Left hindlimb (tissue), 1 donor: ENCODE measurements around the gene ITGA2B.
"Not testable (repeated sequence)": the region's sequence is repeated elsewhere in the genome, so short reads cannot be mapped to it uniquely, and the experiment has no call there.

ENCODE experiments used
- DNase-seq: peaks from one replicate; pipeline ENCODE4 v3.0.0-alpha.2; 2018

Gene ITGA2B

DNA sequence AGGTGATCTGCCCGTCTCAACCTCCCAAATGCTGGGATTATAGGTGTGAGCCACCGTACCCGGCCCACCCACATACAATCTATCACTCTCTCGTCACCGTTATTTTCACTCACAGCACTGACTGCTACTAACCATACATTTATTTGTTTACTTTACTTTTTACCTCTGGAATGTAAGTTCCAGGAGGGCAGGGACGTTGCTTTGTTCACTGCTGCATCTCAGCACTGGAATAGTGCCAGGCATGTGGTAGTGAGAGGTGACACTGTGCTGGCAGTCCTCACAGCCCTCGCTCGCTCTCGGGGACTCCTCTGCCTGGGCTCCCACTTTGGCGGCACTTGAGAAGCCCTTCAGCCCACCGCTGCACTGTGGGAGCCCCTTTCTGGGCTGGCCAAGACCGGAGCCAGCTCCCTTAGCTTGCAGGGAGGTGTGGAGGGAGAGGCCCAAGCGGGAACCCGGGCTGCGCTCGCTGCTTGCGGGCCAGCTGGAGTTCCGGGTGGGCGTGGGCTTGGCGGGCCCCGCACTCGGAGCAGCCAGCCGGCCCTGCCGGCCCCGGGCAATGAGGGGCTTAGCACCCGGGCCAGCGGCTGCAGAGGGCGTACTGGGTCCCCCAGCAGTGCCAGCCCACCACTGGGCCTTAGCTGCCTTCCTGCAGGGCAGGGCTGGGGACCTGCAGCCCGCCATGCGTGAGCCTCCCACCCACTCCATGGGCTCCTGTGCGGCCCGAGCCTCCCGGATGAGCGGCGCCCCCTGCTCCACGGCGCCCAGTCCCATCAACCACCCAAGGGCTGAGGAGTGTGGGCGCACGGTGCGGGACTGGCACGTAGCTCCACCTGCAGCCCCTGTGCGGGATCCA lies 20.8 kb downstream of the ITGA2B start:
- DNase-seq: not testable (repeated sequence)

DNA sequence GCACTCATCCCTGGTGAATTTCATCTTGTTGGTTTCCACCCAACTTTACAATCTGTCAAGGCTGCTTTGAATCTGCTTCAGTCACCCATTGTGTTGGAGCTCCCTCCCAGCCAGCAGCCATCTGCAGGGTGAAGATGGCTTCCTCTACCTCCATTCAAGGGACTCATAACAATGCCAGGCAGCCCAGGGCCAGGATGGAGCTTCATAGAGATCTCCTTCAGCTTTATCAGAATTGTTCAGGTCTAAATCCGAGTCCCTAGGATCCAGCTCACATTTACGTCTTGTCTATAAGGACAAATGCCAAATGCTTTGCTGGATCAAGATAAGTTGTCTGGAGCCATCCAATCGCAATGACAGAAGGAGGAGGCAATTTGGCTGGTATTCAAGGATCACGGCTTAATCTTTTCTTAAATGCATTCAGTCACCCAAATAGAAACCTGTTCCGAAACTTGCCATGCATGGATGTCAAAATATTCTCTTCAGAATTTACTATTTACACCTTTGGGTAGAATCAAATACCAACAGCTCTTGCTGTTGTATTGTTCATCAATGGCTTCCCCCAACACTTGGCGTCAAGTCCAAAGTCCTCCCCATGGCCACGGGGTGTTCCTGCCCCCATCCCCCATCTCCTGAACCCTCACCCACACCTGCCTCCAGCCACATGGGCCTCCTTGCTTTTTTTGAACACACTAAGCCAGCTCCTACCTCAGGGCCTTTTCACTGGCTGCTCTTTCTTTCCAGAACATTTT lies 22.0 kb downstream of the ITGA2B start:
- no peak for DNase-seq

DNA sequence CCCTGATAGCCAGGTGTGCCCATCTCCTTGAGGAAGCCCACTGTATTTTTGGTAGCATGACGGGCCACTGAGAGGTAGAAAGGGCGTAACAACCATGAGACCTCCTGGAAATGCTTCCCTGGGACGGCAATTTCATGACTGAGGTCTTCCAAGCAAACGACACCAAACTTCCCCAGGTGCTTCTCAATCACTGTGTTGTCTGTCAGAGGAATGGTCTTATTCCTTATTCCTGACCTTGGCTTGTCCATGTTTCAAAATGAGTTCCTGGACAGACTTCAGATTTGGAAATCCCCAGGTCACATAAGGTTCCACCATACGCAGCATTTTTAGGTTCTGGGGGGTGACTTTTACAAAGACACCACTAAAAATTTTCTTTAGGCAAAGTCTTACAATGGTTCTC lies 24.4 kb downstream of the ITGA2B start:
- not testable (repeated sequence) for DNase-seq

- peak; percentile 83 for DNase-seq
Observed at GRCh38 chr17:44363613-44364159, 25.8 kb downstream of the ITGA2B start, which contains the start of gene FAM171A2. FAM171A2 (minus strand) TSS chr17:44363853; CDS start chr17:44363714, 139 bp downstream.

GRCh38 chr17:44362949-44363612 lies 26.4 kb downstream of the ITGA2B start:
- DNase-seq: no peak

DNA sequence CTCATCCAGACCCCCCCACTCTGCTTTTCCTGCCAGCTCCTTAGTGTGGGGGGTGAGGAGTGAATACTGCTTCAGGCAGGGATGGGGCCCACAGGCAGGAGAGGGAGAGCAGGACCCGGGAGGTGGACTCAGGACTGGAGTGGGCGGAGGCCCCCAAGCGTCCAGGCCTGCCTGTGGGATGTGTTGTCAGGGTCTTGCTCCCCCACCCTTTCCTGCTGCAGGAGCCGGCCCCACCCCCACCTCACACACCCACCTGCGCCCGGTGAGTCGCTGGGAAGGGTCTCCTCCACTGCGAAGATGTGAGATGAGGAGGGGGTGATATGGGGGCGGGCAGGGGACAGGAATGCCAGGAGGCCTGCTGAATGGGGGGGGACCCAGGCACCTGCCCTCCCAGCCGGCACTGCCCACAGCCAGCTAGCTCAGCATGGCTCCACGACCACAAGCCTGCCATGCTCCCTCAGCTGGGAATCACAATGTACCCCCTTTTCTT lies 26.9 kb downstream of the ITGA2B start:
- no peak for DNase-seq

DNA sequence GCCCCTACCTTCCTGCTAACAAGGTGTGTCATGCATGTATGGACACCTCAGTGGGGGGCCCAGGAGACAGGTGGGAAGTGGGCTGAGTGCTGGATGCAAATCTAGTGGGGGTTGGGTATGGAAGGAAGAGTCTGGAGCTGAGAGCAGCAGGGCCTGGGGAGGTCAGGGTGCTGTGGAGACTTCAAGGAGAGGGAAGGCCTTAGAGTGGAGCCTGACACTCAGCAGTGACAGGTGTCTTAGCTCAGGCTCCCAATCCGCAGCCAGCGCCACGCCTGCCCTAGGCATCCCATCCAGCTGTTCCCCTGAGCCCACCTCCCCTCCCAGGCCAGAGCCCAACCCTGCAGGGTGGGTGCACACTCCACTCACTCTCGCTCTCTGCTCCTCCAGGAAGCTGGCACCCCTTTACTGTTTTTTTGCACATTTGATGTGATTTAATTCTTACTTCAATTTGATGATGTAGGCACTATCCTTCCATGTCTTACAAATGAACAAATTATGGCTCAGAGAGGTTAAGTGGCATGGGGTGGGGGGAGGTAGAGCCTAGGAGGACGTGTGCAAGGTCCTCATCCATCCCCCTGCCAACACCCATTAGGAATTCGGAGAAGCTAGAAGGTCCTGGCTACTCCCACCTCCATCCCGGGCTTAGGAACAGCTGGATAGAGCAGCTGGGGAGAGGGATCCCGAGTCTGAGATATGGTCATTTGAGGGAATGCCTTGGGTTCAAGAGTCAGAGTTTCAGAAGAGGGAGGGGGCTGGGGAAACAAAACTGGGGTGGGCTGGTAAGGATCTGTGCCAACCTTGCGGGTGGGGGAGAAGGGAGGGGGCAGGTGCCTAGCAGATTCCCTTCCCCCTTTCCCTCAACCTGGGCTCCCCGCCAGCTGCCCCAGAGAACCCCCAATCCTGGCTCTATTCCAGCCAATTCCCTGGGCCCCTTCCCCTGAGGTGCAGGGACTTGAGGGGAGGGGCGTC lies 27.9 kb downstream of the ITGA2B start:
- DNase-seq: no peak

DNA sequence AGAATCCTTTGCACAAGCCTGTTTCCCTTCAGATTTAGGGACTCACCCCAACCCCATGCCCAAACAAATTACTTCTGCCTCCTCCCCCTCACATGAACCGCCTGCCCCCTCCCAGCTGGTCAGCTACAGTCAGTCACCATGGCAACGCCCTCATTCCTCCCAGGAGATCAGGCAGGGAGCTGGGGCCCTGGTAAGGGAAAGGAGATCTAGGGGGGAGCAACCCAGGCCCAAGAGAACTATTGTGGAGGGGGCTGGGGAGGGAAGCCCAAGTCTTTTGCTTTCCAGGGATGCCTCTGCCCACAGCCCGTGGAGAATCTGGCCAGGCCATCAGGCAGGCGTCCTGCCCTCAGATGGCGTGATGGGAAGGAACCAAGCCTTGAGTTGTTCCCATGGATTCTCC lies 28.6 kb downstream of the ITGA2B start:
- DNase-seq: peak; percentile 71

GRCh38 chr17:44360144-44360533 lies 29.3 kb downstream of the ITGA2B start:
- DNase-seq: no peak

DNA sequence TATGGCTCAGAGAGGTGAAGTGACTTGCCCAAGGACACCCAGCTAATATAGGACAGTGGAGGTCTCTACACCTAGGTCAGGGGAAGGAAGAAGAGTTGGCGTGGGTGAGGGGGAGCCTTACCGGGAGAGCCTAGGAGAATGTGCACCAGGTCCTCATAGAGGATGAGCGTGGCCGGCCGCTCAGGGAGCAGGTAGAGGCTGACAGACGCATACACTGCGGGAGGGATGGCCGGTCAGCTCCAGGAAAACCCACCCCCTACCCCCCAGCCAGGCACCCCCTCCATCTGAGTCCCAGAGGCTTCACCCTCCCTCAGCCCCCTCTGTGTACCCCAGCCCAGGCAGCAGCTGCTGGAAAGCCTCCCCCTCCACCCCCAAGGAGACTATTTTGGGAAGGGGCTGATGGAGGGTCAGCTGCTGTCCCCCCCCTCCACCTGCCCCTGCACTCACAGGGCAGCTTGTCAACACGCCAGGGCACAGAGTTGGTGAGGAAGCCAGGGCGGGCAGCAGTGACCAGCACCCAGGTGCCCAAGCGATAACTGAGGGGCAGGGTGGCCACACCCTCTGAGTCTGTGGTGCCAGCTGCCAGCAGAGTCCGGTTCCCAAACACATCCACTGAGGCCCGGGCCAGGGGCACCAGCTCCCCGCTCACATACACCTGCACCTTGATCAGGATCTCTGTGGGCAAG lies 29.8 kb downstream of the ITGA2B start:
- no peak for DNase-seq

DNA sequence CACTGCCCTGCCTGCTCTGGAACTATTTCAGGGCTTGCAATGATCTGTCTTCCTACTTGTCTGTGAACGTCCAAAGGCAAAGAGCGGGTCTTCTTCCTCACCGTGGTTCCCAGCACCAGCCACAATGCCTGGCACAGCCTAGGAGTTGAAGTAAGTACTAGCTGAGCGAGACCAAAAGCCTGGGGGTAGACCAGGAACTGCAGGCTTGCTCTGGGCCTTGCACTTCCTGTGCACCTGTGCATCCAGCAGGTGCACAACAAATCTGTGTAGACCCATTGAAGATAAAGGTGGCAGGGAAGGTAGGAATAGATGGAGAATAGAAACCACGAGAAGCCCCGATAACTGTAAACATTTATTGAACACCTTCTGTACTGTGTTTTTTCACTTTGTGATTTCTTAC lies 30.4 kb downstream of the ITGA2B start:
- no peak for DNase-seq

DNA sequence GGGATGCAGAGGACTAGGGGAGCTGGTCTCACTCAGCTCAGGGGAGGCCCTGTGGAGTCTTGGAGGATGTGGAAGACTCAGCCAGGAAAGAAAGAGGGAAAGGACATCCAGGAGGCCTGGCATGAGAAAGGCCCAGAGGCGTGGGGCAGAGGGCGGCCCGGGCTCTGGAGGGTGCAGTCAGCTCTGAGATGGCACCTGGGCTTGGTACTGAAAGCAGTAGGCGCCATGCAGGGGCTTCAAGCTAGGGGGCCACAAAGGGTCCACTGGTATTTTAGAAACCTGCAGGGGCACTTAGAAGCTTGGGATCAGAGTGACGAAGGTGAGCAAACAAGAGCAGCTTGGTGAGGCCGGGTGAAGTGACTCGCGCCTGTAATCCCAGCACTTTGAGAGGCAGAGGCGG lies 31.4 kb downstream of the ITGA2B start:
- no peak for DNase-seq

DNA sequence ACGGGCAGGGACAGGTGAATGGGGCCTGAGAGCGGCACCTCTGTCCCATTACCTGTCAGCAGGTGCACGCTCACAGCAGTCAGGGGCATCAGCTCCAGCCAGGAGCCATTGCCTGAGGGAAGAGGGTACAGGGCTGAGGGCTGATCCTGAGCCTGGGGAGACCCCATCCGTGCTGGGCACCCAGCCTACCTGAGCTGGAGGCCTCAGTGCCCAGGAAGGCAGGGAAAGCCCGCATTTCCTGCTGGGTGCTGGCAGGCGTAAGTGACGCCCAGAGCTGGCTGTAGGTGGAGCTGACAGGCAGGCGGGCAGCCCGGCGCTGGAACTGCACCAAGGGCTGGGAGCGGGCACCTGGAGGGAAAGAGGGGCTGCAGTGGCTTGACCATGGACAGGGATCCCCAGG lies 33.2 kb downstream of the ITGA2B start:
- no peak for DNase-seq

DNA sequence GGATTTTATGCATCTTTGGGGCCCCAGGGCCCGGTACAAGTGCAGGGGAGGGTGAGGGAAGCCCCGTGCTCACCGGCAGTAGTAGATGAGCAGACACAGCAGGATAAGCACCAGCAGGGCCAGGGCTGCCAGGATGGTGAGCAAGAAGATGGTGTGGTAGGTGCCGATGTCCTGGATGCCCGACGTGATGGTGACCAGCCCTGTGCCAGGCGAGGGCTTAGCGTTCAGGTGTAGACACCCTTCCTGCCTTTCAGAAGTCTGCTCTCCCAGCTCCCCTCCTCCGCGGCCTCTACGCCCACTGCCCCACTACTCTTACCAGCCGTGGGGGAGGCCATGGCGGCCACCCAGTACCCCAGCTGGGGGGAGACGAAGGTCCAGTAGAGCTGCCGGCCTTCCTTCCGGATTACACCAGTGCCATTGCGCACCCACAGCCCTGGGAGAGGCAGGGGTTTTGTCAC lies 33.8 kb downstream of the ITGA2B start:
- DNase-seq: no peak

- no peak for DNase-seq
Observed at GRCh38 chr17:44354582-44355561, 34.6 kb downstream of the ITGA2B start.

DNA sequence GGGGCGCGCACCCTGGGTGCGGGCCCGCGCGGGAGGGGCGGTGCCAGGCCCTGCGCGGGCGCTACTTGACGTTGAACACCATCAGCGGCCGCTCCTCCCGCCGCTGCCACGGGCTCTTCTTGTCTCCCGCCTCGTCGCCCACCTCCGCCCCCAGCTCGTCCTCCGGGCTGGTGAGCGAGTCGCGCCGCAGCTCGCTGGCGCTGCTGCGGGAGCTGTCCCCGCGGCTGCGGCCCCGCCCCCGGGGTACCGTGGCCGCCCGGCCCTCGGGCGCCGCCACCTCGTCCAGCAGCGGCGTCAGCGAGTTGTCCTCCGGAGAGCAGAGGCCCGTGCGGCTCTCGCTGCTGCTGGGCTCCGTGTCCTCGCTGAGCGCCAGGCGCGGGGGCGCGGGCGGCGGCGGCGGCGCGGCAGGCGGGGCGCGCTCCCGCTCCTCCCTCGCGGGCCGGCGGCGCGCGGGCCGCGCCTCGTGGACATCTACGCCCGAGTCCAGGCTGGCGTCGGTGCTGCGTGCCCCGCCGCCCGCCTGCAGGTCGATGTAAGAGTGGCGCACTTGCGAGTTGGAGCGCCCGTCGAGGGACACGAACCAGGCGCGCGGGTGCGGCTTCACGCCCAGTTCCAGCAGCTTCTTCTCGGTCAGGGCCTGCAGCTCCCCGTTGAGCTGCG lies 35.6 kb downstream of the ITGA2B start:
- DNase-seq: no peak

DNA sequence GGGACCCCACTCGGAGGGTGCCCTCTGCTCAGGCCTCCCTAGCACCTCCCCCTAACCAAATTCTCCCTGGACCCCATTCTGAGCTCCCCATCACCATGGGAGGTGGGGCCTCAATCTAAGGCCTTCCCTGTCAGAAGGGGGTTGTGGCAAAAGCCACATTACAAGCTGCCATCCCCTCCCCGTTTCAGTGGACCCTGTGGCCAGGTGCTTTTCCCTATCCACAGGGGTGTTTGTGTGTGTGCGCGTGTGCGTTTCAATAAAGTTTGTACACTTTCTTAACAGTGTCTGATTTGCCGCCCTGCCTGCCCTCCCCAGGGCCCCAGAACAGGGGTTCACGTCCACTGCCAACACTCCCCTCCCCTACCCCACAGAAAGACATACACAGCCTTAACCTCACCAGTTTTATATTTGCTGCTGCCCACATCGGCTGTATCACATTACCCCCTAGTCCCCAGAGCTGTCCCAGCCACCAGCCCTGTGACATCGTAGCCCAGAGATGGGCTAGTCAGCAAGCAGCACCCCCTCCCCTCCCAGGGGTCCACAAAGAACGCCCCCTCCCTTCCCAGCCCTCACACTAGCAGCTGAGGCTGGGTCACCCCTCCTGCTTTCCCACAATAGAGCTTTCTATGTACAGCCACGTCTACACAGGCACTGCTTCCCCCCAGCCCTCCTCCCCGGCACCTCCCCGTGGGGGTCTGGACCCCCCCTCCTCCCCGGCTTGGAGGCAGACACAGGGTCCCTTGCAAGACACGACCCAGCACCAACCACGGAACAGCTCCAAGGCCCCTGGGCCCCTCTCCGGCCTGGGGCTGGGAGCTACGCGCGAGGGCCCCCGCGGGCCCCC lies 36.4 kb downstream of the ITGA2B start:
- no peak for DNase-seq
